ENCODE measurements around the gene BRMS1. TPM values are rescaled to one million over a fixed set of nuclear protein-coding genes. Genes with fewer than 3 reads are reported as not detected.

Gene BRMS1
- total and polyA plus RNA-seq, 10 of the 15 experiments (the other 5 are each of a cell fraction or from before 2014, with no cell fraction given): 2.1 to 85.3 (median 48.5) TPM

DNA sequence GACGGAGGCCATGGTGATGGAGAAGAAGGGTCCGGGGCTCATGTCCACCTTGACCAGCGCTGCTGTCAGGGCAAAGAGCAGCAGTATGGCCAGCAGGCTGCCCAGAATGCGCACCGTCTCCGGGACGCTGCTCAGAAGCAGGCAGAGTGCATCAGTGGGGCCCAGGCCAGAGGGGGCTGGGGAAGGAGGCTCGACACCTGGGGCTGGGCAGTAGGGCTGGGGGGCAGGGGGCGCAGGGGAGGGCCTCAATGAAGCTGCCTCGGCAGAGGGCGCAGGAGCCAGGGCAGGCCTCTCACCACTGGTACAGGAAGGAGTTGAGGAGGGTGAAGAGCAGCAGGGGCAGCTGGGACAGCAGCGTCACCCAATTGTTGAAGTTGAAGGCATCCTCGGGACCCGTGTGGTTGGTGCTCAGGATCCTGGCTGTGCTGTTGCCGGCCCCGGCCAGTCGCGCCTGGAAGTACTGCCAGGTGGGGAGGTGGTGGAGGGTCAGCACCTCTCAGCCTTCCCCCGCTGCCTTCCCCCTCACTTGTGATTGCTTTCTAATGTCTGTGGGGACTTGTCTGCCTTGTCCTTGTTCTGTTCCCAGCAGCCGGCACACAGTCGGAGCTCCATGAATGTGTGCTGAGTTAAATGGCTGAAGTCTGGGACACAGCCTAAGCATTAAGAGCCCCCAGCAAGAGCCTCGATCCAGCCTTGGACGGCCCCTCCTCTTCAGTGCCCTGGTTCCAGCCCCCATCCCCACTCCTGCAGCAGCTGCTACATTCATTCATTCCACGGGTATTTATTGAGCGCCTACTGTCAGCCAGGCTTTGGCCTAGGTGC, 24.4 kb upstream of the BRMS1 start:
- DNase-seq (ENCODE audit: low read depth, low spot score) (no peak), ATAC-seq (no peak), FAIRE-seq (no peak)
- Histone ChIP-seq H3K9ac (ENCODE audit: control insufficient read depth, insufficient read depth, low read length) (no peak overlapping the region), H3K79me2 (ENCODE audit: control insufficient read depth, insufficient read depth, low read length) (no peaks in the 10 kb centered on the region; the same call in none of the 2 replicates), H2AFZ (ENCODE audit: control insufficient read depth, low read depth, low read length) (no peak overlapping the region), H3K4me3 (no peak overlapping the region), H3K4me1 (ENCODE audit: control insufficient read depth, insufficient read depth, low read length) (peaks cover 4% of the 10 kb centered on the region; the same call in 1 of the 2 replicates), H3K4me2 (ENCODE audit: control insufficient read depth, insufficient read depth) (0 out of 2 replicates have a peak overlapping the region, but pooled peaks have one; percentile 7), H3K27ac (ENCODE audit: control insufficient read depth, insufficient read depth) (no peak overlapping the region), H3K27me3 (replicated peaks in 1 of 2; ENCODE audit: control insufficient read depth in 2 of 2, insufficient read depth in 2 of 2, low read length in 1 of 2) (no peaks in the 10 kb centered on the region; a peak in 1 of 4 replicates), H4K20me1 (ENCODE audit: control insufficient read depth, insufficient read depth) (no peaks in the 10 kb centered on the region), H3K9me3 (replicated peaks; ENCODE audit: control insufficient read depth, insufficient read depth, low read length) (no peaks in the 10 kb centered on the region), H3K36me3 (ENCODE audit: control insufficient read depth in 2 of 2, insufficient read depth in 2 of 2, low read length in 1 of 2) (no peaks in the 10 kb centered on the region; a peak in 2 of 4 replicates)
- BruUV-seq (replicated peaks): no TSS peak
- in situ Hi-C loops (cut with MboI): no loop called here
- SMC1A ChIA-PET (ENCODE audit: uncharacterized antibody, unreplicated experiment): interaction anchor here (0.6 kb wide), 1 partner anchor 17 kb away, joined by 3 read pairs; no protein-coding TSS in a partner anchor
- CTCF ChIA-PET: interaction anchor here (1.1 to 3.4 kb wide), 3 partner anchors 17 to 80 kb away, joined by 6 to 18 read pairs (median 8); partner anchors contain the start of gene YIF1A
- 83% methylated on average over 22 of the region's 25 CpGs for WGBS (ENCODE audit: insufficient coverage, insufficient replicate concordance, low lambda C conversion rate, missing lambda C conversion rate)
- POLR2A ChIA-PET: interaction anchor here (0.6 kb wide), 1 partner anchor 140 kb away, joined by 5 read pairs; no protein-coding TSS in a partner anchor
- RAD21 ChIA-PET (ENCODE audit: unreplicated experiment): interaction anchor here (3.2 to 3.9 kb wide), 2 partner anchors 17 to 57 kb away, joined by 18 to 21 read pairs; no protein-coding TSS in a partner anchor
- intact Hi-C loops (cut with micrococcal nuclease; ENCODE audit: unreplicated experiment): no loop called here
- TF ChIP-seq MEF2B (IDR thresholded peaks at IDR 0.05; ENCODE audit: partially characterized antibody, poor library complexity, severe bottlenecking): no peak
- TF ChIP-seq CHD2 (IDR thresholded peaks at IDR 0.05; ENCODE audit: borderline replicate concordance, low read depth, low read length): no peak
- no peak for TF ChIP-seq ZNF622 (IDR thresholded peaks at IDR 0.05)
- TF ChIP-seq, protein P1, sequence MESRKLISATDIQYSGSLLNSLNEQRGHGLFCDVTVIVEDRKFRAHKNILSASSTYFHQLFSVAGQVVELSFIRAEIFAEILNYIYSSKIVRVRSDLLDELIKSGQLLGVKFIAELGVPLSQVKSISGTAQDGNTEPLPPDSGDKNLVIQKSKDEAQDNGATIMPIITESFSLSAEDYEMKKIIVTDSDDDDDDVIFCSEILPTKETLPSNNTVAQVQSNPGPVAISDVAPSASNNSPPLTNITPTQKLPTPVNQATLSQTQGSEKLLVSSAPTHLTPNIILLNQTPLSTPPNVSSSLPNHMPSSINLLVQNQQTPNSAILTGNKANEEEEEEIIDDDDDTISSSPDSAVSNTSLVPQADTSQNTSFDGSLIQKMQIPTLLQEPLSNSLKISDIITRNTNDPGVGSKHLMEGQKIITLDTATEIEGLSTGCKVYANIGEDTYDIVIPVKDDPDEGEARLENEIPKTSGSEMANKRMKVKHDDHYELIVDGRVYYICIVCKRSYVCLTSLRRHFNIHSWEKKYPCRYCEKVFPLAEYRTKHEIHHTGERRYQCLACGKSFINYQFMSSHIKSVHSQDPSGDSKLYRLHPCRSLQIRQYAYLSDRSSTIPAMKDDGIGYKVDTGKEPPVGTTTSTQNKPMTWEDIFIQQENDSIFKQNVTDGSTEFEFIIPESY (IDR thresholded peaks at IDR 0.05): no peak
- TF ChIP-seq, protein P2, sequence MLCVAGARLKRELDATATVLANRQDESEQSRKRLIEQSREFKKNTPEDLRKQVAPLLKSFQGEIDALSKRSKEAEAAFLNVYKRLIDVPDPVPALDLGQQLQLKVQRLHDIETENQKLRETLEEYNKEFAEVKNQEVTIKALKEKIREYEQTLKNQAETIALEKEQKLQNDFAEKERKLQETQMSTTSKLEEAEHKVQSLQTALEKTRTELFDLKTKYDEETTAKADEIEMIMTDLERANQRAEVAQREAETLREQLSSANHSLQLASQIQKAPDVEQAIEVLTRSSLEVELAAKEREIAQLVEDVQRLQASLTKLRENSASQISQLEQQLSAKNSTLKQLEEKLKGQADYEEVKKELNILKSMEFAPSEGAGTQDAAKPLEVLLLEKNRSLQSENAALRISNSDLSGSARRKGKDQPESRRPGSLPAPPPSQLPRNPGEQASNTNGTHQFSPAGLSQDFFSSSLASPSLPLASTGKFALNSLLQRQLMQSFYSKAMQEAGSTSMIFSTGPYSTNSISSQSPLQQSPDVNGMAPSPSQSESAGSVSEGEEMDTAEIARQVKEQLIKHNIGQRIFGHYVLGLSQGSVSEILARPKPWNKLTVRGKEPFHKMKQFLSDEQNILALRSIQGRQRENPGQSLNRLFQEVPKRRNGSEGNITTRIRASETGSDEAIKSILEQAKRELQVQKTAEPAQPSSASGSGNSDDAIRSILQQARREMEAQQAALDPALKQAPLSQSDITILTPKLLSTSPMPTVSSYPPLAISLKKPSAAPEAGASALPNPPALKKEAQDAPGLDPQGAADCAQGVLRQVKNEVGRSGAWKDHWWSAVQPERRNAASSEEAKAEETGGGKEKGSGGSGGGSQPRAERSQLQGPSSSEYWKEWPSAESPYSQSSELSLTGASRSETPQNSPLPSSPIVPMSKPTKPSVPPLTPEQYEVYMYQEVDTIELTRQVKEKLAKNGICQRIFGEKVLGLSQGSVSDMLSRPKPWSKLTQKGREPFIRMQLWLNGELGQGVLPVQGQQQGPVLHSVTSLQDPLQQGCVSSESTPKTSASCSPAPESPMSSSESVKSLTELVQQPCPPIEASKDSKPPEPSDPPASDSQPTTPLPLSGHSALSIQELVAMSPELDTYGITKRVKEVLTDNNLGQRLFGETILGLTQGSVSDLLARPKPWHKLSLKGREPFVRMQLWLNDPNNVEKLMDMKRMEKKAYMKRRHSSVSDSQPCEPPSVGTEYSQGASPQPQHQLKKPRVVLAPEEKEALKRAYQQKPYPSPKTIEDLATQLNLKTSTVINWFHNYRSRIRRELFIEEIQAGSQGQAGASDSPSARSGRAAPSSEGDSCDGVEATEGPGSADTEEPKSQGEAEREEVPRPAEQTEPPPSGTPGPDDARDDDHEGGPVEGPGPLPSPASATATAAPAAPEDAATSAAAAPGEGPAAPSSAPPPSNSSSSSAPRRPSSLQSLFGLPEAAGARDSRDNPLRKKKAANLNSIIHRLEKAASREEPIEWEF (IDR thresholded peaks at IDR 0.05; ENCODE audit: insufficient replicate concordance, low read depth, low read length): no peak
- TF ChIP-seq, protein P3, sequence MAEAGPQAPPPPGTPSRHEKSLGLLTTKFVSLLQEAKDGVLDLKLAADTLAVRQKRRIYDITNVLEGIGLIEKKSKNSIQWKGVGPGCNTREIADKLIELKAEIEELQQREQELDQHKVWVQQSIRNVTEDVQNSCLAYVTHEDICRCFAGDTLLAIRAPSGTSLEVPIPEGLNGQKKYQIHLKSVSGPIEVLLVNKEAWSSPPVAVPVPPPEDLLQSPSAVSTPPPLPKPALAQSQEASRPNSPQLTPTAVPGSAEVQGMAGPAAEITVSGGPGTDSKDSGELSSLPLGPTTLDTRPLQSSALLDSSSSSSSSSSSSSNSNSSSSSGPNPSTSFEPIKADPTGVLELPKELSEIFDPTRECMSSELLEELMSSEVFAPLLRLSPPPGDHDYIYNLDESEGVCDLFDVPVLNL (IDR thresholded peaks at IDR 0.05; ENCODE audit: low read depth, low read length): no peak
- TF ChIP-seq YY1 (IDR thresholded peaks at IDR 0.05; ENCODE audit: low read depth, low read length): no peak
- TF ChIP-seq, protein P4, sequence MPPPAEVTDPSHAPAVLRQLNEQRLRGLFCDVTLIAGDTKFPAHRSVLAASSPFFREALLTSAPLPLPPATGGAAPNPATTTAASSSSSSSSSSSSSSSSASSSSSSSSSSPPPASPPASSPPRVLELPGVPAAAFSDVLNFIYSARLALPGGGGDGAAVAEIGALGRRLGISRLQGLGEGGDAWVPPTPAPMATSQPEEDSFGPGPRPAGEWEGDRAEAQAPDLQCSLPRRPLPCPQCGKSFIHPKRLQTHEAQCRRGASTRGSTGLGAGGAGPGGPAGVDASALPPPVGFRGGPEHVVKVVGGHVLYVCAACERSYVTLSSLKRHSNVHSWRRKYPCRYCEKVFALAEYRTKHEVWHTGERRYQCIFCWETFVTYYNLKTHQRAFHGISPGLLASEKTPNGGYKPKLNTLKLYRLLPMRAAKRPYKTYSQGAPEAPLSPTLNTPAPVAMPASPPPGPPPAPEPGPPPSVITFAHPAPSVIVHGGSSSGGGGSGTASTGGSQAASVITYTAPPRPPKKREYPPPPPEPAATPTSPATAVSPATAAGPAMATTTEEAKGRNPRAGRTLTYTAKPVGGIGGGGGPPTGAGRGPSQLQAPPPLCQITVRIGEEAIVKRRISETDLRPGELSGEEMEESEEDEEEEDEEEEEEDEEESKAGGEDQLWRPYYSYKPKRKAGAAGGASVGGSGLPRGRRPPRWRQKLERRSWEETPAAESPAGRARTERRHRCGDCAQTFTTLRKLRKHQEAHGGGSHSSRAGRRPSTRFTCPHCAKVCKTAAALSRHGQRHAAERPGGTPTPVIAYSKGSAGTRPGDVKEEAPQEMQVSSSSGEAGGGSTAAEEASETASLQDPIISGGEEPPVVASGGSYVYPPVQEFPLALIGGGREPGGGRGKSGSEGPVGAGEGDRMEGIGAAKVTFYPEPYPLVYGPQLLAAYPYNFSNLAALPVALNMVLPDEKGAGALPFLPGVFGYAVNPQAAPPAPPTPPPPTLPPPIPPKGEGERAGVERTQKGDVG (CRISPR knock-in tag; IDR thresholded peaks at IDR 0.05): no peak
- TF ChIP-seq NFYB (IDR thresholded peaks at IDR 0.05; ENCODE audit: insufficient read depth, low read depth, low read length): no peak

Data from GM12878 (cell line).